ENCODE measurements around the gene SPOCK1. TPM values are rescaled to one million over a fixed set of nuclear protein-coding genes. Genes with fewer than 3 reads are reported as not detected.

SPOCK1 gene
- total and polyA plus RNA-seq, 7 experiments from 2014 or later, result 2.8 TPM; not detected in 6

DNA sequence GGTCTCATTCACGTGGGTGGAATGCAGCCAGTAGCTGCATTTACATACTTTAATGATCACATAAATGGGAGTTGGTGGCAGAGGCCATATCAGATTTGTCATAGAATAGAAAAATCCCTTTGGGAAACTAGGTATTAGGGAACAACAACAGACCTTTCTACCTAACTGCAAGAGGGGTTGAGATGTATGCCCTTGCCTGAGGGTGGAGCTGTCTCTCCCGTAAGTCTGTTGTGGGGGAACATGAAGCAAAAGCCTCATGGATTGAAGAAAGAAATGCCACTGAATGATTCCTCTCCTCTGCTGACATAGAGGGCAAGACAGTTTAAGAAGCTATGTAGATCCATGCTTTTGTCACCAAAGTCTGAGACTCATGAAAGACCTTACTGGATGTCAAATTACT, 461.3 kb downstream of the SPOCK1 start:
- H3K9me3 Mint-ChIP-seq, result peaks cover 0 to 16% (median 6%) of the 10 kb centered on the region in 11 donors

GRCh38 chr5:137036640-137037039, 462.5 kb downstream of the SPOCK1 start:
- Mint-ChIP-seq H3K27me3 (peaks cover 0 to 29% (median 6%) of the 10 kb centered on the region in 5 donors), H3K36me3 (no peaks in the 10 kb centered on the region), H3K27ac (no peak overlapping the region), H3K4me3 (no peak overlapping the region), H3K4me1 (no peaks in the 10 kb centered on the region), H3K9me3 (peaks cover 0 to 10% (median 3%) of the 10 kb centered on the region in 11 donors)
- POLR2A ChIA-PET, result no interaction called here
- no peak for DNase-seq
- Histone ChIP-seq H3K36me3 (ENCODE audit: control insufficient read depth in 2 of 3, insufficient read depth in 3 of 3, low read length in 3 of 3) (no peaks in the 10 kb centered on the region), H3K9me3 (ENCODE audit: control insufficient read depth in 2 of 3, low read length in 3 of 3) (no peaks in the 10 kb centered on the region), H3K4me1 (ENCODE audit: control insufficient read depth in 2 of 2, insufficient read depth in 2 of 2, low read length in 2 of 2) (no peaks in the 10 kb centered on the region), H3K27ac (ENCODE audit: low read depth, low read length) (no peak overlapping the region), H3K4me3 (ENCODE audit: low read length) (no peak overlapping the region), H3K27me3 (ENCODE audit: control insufficient read depth in 2 of 2, insufficient read depth in 2 of 2, low read length in 2 of 2) (no peaks in the 10 kb centered on the region)
- CTCF ChIA-PET, result no interaction called here
- no peak for ATAC-seq
- intact Hi-C loops (cut with micrococcal nuclease), result no loop called here

More for the DNA sequence above, 461.3 kb downstream of the SPOCK1 start:
- Histone ChIP-seq H3K27me3 (ENCODE audit: control insufficient read depth in 2 of 2, insufficient read depth in 2 of 2, low read length in 2 of 2) (no peaks in the 10 kb centered on the region), H3K9me3 (ENCODE audit: control insufficient read depth in 2 of 3, low read length in 3 of 3) (no peaks in the 10 kb centered on the region), H3K4me1 (ENCODE audit: control insufficient read depth in 2 of 2, insufficient read depth in 2 of 2, low read length in 2 of 2) (no peaks in the 10 kb centered on the region), H3K36me3 (ENCODE audit: control insufficient read depth in 2 of 3, insufficient read depth in 3 of 3, low read length in 3 of 3) (no peaks in the 10 kb centered on the region), H3K27ac (ENCODE audit: low read depth, low read length) (no peak overlapping the region), H3K4me3 (ENCODE audit: low read length) (no peak overlapping the region)
- ChIA-PET CTCF (no interaction called here), POLR2A (no interaction called here)
- intact Hi-C loops (cut with micrococcal nuclease), result no loop called here
- no peak overlapping the region for H3K27ac Mint-ChIP-seq
- no peaks in the 10 kb centered on the region for H3K4me1 Mint-ChIP-seq
- no peak overlapping the region for H3K4me3 Mint-ChIP-seq
- H3K36me3 Mint-ChIP-seq, result no peaks in the 10 kb centered on the region
- DNase-seq (no peak), ATAC-seq (no peak)
- H3K27me3 Mint-ChIP-seq, result peaks cover 0 to 25% (median 4%) of the 10 kb centered on the region in 5 donors

DNA sequence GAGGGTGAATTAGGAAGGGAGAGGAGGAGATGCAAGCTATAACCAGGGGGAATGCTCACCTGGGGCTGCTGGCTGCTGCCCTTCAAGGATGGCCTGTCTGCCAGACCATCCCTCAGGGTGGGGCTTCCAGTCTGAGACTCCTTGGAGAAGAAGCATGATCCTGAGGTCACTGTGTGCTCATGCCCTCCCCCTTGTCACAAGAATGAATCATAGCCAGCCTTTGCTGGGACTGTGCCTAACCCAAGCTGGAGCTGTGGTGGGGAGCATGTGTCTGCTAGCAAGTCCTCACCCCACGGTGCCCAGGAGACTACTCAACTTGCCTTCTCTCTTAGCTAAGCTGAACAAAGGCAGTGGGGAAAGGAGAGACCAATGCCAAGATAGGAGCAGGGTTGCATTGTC, 463.6 kb downstream of the SPOCK1 start:
- no peak for DNase-seq
- Histone ChIP-seq H3K4me1 (ENCODE audit: control insufficient read depth in 2 of 2, insufficient read depth in 2 of 2, low read length in 2 of 2) (no peaks in the 10 kb centered on the region), H3K4me3 (ENCODE audit: low read length) (no peak overlapping the region), H3K36me3 (ENCODE audit: control insufficient read depth in 2 of 3, insufficient read depth in 3 of 3, low read length in 3 of 3) (no peaks in the 10 kb centered on the region), H3K27ac (ENCODE audit: low read depth, low read length) (no peak overlapping the region), H3K9me3 (ENCODE audit: control insufficient read depth in 2 of 3, low read length in 3 of 3) (no peaks in the 10 kb centered on the region), H3K27me3 (ENCODE audit: control insufficient read depth in 2 of 2, insufficient read depth in 2 of 2, low read length in 2 of 2) (no peaks in the 10 kb centered on the region)
- Mint-ChIP-seq H3K27me3 (peaks cover 0 to 29% (median 6%) of the 10 kb centered on the region in 5 donors), H3K4me3 (no peak overlapping the region), H3K36me3 (no peaks in the 10 kb centered on the region), H3K9me3 (peaks cover 0 to 10% (median 1%) of the 10 kb centered on the region in 11 donors), H3K27ac (no peak overlapping the region), H3K4me1 (no peaks in the 10 kb centered on the region)
- ATAC-seq, result no peak
- ChIA-PET POLR2A (no interaction called here), CTCF (interaction anchor here (0.6 kb wide), 1 partner anchor 74 kb away, joined by 4 read pairs; no protein-coding TSS in a partner anchor)
- intact Hi-C loops (cut with micrococcal nuclease), result no loop called here

- DNase-seq (no peak), ATAC-seq (no peak)
- peaks cover 0 to 29% (median 6%) of the 10 kb centered on the region in 5 donors for H3K27me3 Mint-ChIP-seq
- no peaks in the 10 kb centered on the region for H3K9me3 ChIP-seq (ENCODE audit: control insufficient read depth in 2 of 3, low read length in 3 of 3)
- no peak overlapping the region for H3K4me3 ChIP-seq (ENCODE audit: low read length)
- no peak overlapping the region for H3K4me3 Mint-ChIP-seq
- no peaks in the 10 kb centered on the region for H3K27me3 ChIP-seq (ENCODE audit: control insufficient read depth in 2 of 2, insufficient read depth in 2 of 2, low read length in 2 of 2)
- ChIA-PET CTCF (interaction anchor here (0.6 kb wide), 1 partner anchor 74 kb away, joined by 4 read pairs; no protein-coding TSS in a partner anchor), POLR2A (no interaction called here)
- H3K4me1 ChIP-seq (ENCODE audit: control insufficient read depth in 2 of 2, insufficient read depth in 2 of 2, low read length in 2 of 2), result no peaks in the 10 kb centered on the region
- intact Hi-C loops (cut with micrococcal nuclease), result no loop called here
- H3K27ac Mint-ChIP-seq, result no peak overlapping the region
- H3K9me3 Mint-ChIP-seq, result peaks cover 0 to 9% (median 1%) of the 10 kb centered on the region in 11 donors
- H3K36me3 Mint-ChIP-seq, result no peaks in the 10 kb centered on the region
- no peaks in the 10 kb centered on the region for H3K4me1 Mint-ChIP-seq
- no peaks in the 10 kb centered on the region for H3K36me3 ChIP-seq (ENCODE audit: control insufficient read depth in 2 of 3, insufficient read depth in 3 of 3, low read length in 3 of 3)
- H3K27ac ChIP-seq (ENCODE audit: low read depth, low read length), result no peak overlapping the region
These were observed 464.2 kb downstream of the SPOCK1 start for GRCh38 chr5:137034764-137035479.

GRCh38 chr5:137034213-137034612, 464.9 kb downstream of the SPOCK1 start:
- DNase-seq, result no peak
- ChIA-PET CTCF (no interaction called here), POLR2A (no interaction called here)
- Mint-ChIP-seq H3K4me3 (no peak overlapping the region), H3K9me3 (peaks cover 0 to 7% (median 0%) of the 10 kb centered on the region in 11 donors), H3K27me3 (peaks cover 0 to 29% (median 6%) of the 10 kb centered on the region in 5 donors), H3K36me3 (no peaks in the 10 kb centered on the region), H3K4me1 (no peaks in the 10 kb centered on the region), H3K27ac (no peak overlapping the region)
- Histone ChIP-seq H3K27me3 (ENCODE audit: control insufficient read depth in 2 of 2, insufficient read depth in 2 of 2, low read length in 2 of 2) (no peaks in the 10 kb centered on the region), H3K9me3 (ENCODE audit: control insufficient read depth in 2 of 3, low read length in 3 of 3) (no peaks in the 10 kb centered on the region), H3K36me3 (ENCODE audit: control insufficient read depth in 2 of 3, insufficient read depth in 3 of 3, low read length in 3 of 3) (no peaks in the 10 kb centered on the region), H3K4me3 (ENCODE audit: low read length) (no peak overlapping the region), H3K4me1 (ENCODE audit: control insufficient read depth in 2 of 2, insufficient read depth in 2 of 2, low read length in 2 of 2) (no peaks in the 10 kb centered on the region), H3K27ac (ENCODE audit: low read depth, low read length) (no peak overlapping the region)
- intact Hi-C loops (cut with micrococcal nuclease), result no loop called here
- no peak for ATAC-seq

- Mint-ChIP-seq H3K4me1 (no peaks in the 10 kb centered on the region), H3K27me3 (peaks cover 0 to 29% (median 6%) of the 10 kb centered on the region in 5 donors), H3K27ac (no peak overlapping the region), H3K9me3 (peaks cover 0 to 5% (median 0%) of the 10 kb centered on the region in 11 donors), H3K36me3 (no peaks in the 10 kb centered on the region), H3K4me3 (no peak overlapping the region)
- H3K36me3 ChIP-seq (ENCODE audit: control insufficient read depth in 2 of 3, insufficient read depth in 3 of 3, low read length in 3 of 3), result no peaks in the 10 kb centered on the region
- ChIA-PET POLR2A (no interaction called here), CTCF (no interaction called here)
- no peak overlapping the region for H3K27ac ChIP-seq (ENCODE audit: low read depth, low read length)
- H3K27me3 ChIP-seq (ENCODE audit: control insufficient read depth in 2 of 2, insufficient read depth in 2 of 2, low read length in 2 of 2), result no peaks in the 10 kb centered on the region
- ATAC-seq, result no peak
- no peak for DNase-seq
- intact Hi-C loops (cut with micrococcal nuclease), result no loop called here
- no peaks in the 10 kb centered on the region for H3K9me3 ChIP-seq (ENCODE audit: control insufficient read depth in 2 of 3, low read length in 3 of 3)
- no peaks in the 10 kb centered on the region for H3K4me1 ChIP-seq (ENCODE audit: control insufficient read depth in 2 of 2, insufficient read depth in 2 of 2, low read length in 2 of 2)
- H3K4me3 ChIP-seq (ENCODE audit: low read length), result no peak overlapping the region
These were observed 466.2 kb downstream of the SPOCK1 start for GRCh38 chr5:137032929-137033328.

- H3K4me3 Mint-ChIP-seq, result no peak overlapping the region
- Histone ChIP-seq H3K36me3 (ENCODE audit: control insufficient read depth in 2 of 3, insufficient read depth in 3 of 3, low read length in 3 of 3) (no peaks in the 10 kb centered on the region), H3K27me3 (ENCODE audit: control insufficient read depth in 2 of 2, insufficient read depth in 2 of 2, low read length in 2 of 2) (no peaks in the 10 kb centered on the region), H3K27ac (ENCODE audit: low read depth, low read length) (no peak overlapping the region), H3K4me3 (ENCODE audit: low read length) (no peak overlapping the region), H3K9me3 (ENCODE audit: control insufficient read depth in 2 of 3, low read length in 3 of 3) (no peaks in the 10 kb centered on the region), H3K4me1 (ENCODE audit: control insufficient read depth in 2 of 2, insufficient read depth in 2 of 2, low read length in 2 of 2) (no peaks in the 10 kb centered on the region)
- CTCF ChIA-PET, result no interaction called here
- ATAC-seq (no peak), DNase-seq (no peak)
- no peaks in the 10 kb centered on the region for H3K4me1 Mint-ChIP-seq
- H3K27me3 Mint-ChIP-seq, result peaks cover 0 to 11% (median 3%) of the 10 kb centered on the region in 5 donors
- no peaks in the 10 kb centered on the region for H3K36me3 Mint-ChIP-seq
- peaks cover 0 to 4% (median 0%) of the 10 kb centered on the region in 11 donors for H3K9me3 Mint-ChIP-seq
- no peak overlapping the region for H3K27ac Mint-ChIP-seq
- intact Hi-C loops (cut with micrococcal nuclease), result no loop called here
- POLR2A ChIA-PET, result no interaction called here
These were observed 471.4 kb downstream of the SPOCK1 start for GRCh38 chr5:137027758-137028157.

All from naive thymus-derived CD4-positive, alpha-beta T cell (primary cell).